Stimulated activated CD4-positive, alpha-beta T cell treated with anti-CD3 and anti-CD28 coated beads, TNF-alpha, amount 100 ng/mL, for 4 hours (primary cell): ENCODE data around the gene RTN4.
"Not testable (repeated sequence)": the region's sequence is repeated elsewhere in the genome, so short reads cannot be mapped to it uniquely, and the experiment has no call there.

Experiments used
- DNase-seq, 3 experiments: peaks; one replicate each; pipeline ENCODE4 v3.0.0-alpha.2; 2020; ENCODE audit warnings: low read depth in 3 of 3

RTN4 gene

DNA sequence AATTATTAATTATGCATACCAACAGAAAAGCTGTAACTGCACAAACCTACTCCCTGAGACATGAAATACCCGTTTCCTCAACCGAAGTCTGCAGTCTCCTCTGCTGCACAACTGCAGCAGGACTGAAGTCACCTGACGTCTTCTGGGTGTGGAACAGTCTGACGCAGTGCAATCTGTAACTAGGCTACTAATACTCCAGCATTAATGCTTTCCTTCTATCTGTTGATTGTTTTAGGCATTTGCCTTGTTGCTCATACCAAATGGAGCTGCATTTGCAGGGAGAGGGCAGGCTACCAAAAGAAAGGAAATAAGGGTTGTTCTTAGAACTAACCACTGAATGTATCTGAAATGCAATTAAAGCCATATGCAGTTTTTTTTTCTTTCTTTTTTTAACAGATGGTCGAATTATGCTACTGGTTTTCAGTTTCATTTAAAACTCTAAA is 40.1 kb downstream of the RTN4 start:
- DNase-seq = peak in 1 of 3 experiments; percentile 10

GRCh38 chr2:55009277-55010060 is 40.8 kb downstream of the RTN4 start:
- no peak for DNase-seq

GRCh38 chr2:55006306-55006705 is 43.9 kb downstream of the RTN4 start:
- no peak for DNase-seq

DNA sequence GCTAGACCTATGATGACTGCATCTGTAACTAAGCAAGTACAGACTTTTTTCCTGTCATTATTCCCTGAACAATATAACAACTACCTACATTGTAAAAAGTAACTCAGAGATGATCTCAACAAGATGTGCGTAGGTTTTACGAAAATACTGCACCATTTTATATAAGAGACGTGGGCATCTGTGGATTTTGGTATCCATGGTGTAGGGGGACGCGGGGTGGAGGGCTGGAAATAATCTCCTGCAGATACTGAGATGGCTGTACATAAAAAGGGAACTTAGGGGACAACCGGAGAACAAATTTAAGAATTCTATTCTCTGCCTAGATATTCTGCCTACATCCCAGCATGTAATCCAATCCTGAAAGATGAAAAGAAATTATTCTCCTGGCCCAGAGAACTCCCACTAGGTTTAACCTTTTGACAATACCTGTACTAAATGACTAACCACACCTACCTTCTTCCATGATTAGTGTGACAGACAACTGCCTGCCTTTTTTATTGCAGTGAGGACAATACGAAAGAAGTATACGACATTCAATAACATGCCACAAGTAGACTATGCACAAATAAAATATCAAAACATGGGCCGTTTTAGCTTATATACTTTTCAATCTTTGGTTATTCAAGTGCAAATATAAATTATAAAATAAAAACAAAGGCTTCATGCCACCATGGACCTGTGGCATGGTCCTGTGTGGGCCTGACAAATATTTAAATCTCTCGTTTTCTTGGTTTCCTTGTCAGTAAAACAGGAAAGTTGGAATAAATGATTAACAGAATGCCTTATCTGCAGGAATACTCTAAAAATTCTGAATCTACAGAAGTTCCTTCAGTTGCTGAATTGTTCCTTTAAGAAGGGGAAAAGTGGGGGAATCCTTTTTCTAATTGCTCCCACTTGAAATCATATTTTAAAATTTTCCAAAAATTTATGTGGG is 46.3 kb downstream of the RTN4 start:
- DNase-seq = no peak

- DNase-seq = no peak
These were observed 48.5 kb downstream of the RTN4 start for GRCh38 chr2:55001716-55002115.

DNA sequence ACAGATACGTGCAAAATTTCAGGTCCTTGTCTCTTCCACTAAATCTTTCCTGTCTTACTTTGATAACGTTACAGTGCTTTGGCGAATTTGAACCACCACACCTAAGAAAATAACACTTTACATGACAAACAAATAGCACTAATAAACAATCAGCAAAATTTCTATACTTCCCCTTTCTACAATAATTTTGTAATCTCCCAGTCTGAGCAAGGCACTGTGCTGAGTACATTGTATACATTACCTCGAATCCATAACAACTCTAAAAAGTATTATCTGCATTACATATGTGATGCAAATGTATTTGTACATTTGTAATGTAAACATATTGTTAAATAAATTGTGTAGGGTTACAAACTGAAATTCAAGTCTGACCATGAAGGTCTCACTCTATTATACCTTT is 49.9 kb downstream of the RTN4 start:
- DNase-seq = no peak

GRCh38 chr2:54999182-54999581 is 51.1 kb downstream of the RTN4 start:
- DNase-seq = no peak

GRCh38 chr2:54997826-54998225 is 52.4 kb downstream of the RTN4 start:
- DNase-seq = no peak

DNA sequence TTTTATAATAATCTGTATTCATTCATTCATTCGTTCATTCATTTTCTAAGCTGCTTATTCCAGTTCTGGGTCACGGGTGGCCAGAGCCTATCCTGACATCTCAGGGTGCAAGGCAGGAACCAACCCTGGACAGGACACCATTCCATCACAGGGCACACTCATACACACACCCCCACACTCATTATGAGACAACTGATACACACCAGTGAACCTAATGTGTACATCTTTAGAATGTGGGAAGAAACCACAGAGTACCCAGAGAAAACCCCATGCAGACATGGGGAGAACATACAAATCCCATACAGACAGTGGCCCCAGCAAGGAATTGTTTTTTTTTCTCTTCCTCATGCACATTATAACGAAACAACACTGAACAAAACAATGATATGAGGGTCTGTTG is 54.7 kb downstream of the RTN4 start:
- no peak for DNase-seq

DNA sequence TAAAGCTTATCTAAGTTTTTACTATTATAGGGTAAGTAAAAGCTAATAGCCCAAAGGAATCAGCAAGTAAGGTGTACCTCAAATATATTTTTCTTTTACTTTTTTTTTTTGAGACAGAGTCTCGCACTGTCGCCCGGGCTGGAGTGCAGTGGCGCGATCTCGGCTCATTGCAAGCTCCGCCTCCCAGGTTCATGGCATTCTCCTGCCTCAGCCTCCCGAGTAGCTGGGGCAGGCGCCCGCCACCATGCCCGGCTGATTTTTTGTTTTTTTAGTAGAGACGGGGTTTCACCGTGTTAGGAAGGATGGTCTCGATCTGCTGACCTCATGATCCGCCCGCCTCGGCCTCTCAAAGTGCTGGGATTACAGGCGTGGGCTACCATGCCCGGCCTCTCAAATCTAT is 59.6 kb downstream of the RTN4 start:
- not testable (repeated sequence) for DNase-seq

GRCh38 chr2:54988612-54989011 is 61.6 kb downstream of the RTN4 start:
- DNase-seq = no peak

GRCh38 chr2:54986264-54986663 is 64.0 kb downstream of the RTN4 start:
- DNase-seq = no peak

GRCh38 chr2:54984476-54984875 is 65.8 kb downstream of the RTN4 start:
- no peak for DNase-seq

GRCh38 chr2:54983345-54984220 is 66.7 kb downstream of the RTN4 start:
- DNase-seq = no peak

GRCh38 chr2:54981385-54981784 is 68.9 kb downstream of the RTN4 start:
- no peak for DNase-seq

- DNase-seq = no peak
These were observed 70.8 kb downstream of the RTN4 start for GRCh38 chr2:54979321-54980044.

DNA sequence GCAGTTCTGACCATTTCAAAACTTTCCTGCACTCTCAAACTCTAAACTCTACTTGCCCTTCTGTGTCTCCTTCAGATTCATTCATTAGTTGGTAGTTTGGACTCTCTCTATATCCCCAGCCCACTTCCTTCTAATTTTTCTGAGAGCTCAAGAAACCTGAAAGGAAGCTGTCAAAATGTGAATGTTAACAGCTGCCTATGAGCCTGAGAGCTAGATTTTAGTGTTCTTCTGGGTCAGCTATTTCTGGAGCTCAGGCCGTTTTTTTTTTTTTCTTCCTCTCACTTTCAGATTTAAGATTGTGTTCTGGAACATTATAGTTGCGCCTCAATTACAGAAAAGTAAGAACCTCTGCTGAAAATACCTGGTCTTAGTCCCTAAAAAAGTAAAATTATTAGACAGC is 73.1 kb downstream of the RTN4 start:
- no peak for DNase-seq

GRCh38 chr2:54975598-54976492 is 74.4 kb downstream of the RTN4 start:
- DNase-seq = no peak

DNA sequence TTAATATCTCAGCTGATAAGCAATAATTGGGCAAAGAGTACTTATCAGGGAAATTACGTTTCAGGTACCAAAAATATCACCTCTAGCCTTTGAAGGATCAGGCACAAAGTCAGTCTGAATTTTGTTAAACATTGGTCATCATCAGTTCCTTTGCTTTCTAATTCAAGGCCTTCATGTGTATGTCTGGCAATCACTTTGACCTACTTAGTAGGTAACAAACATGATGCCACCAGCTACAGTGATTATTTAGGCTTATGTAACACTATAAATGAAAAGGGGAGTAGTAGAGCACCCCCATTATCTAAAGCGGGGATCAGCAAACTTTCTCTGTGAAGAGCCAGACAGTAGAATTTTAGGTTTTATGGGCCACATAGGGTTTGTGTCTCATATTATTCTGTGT is 75.1 kb downstream of the RTN4 start:
- no peak for DNase-seq

DNA sequence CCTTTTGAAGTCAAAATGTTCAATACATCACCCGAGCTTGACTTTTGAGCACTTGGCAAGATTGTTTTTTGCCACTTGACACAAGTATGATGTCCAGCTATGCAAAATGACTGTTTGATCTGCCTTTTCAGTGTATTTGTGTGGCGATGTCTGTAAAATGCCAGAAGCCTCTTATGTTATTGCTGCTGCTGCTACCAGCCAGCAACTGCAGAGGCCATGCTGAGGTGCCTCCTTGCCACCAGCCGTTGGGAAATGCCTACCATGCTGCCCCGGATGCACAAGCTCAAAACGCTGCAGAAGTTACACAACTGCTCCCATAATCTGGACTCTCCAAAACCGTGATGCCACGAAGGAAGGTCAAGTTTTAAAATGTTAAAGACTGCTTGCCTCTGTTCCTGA is 80.3 kb downstream of the RTN4 start:
- no peak for DNase-seq
